Lower lobe of right lung (tissue), 2 donors: Measurements from ENCODE around the gene MCMBP. TPM values are rescaled to one million over a fixed set of nuclear protein-coding genes. Genes with fewer than 3 reads are reported as not detected.
A peak's percentile ranks its signal among the peaks of the same experiment; 100 is the strongest.
"Not testable (repeated sequence)": the region's sequence is repeated elsewhere in the genome, so short reads cannot be mapped to it uniquely, and the experiment has no call there.

Experiments used
- ATAC-seq, 2 donors: fragments of 200-7000 bp; cut with Tn5 transposase; one replicate each; pipeline ENCODE4 v1.9.1; 2020 to 2022; ENCODE audit warnings: mild to moderate bottlenecking in 2 of 2, moderate library complexity in 2 of 2
- DNase-seq: peaks from one replicate; pipeline ENCODE4 v3.0.0-alpha.2; 2020
- H3K27ac ChIP-seq: fragments of 200-600 bp; one replicate; pipeline ENCODE4 v1.8.0; 2022
- H3K27me3 ChIP-seq: fragments of 200-600 bp; one replicate; pipeline ENCODE4 v1.8.0; 2022; ENCODE audit warnings: low read depth
- H3K36me3 ChIP-seq: fragments of 200-600 bp; one replicate; pipeline ENCODE4 v1.8.0; 2022; ENCODE audit warnings: mild to moderate bottlenecking
- H3K4me1 ChIP-seq: fragments of 200-600 bp; one replicate; pipeline ENCODE4 v1.8.0; 2022
- H3K4me3 ChIP-seq: fragments of 200-600 bp; one replicate; pipeline ENCODE4 v1.8.0; 2022; ENCODE audit warnings: mild to moderate bottlenecking
- H3K9me3 ChIP-seq: fragments of 200-600 bp; one replicate; pipeline ENCODE4 v1.8.0; 2022
- CTCF ChIP-seq: fragments of 200-600 bp; IDR thresholded peaks from one replicate; pipeline ENCODE4 v1.8.0; 2022; ENCODE audit warnings: antibody characterized with exemption, mild to moderate bottlenecking
- intact Hi-C: fragments of 100-400 bp; cut with DNase I; formaldehyde crosslinking; loops from one replicate; pipeline ENCODE4 v1.11.0; 2022
- total RNA-seq: library from RNA; stranded (reverse); fragmentation: NEBNext Ultra II Directional; extraction: Animal tissue kit (Norgen Biotek cat#: 25700); gene quantifications from one replicate; pipeline ENCODE4 v1.2.1, GENCODE V29; 2021
- donor health status: DM: no; HTN: yes; CAD: no; lungs with severe emphysema.

Gene MCMBP
- total RNA-seq, 1 donor from 2014 or later: 52.1 TPM

- Histone ChIP-seq H3K9me3 (no peaks in the 10 kb centered on the region), H3K27ac (no peak overlapping the region), H3K27me3 (no peaks in the 10 kb centered on the region), H3K36me3 (peaks cover 33% of the 10 kb centered on the region), H3K4me3 (no peak overlapping the region), H3K4me1 (no peaks in the 10 kb centered on the region)
- no peak for TF ChIP-seq CTCF
- intact Hi-C loops: no loop called here
- DNase-seq: no peak
- no peak for ATAC-seq
Observed at GRCh38 chr10:119801176-119801575, 71.5 kb downstream of the MCMBP start.

GRCh38 chr10:119796039-119796438 lies 76.6 kb downstream of the MCMBP start:
- DNase-seq: no peak

GRCh38 chr10:119795101-119795500 lies 77.5 kb downstream of the MCMBP start:
- H3K4me3 ChIP-seq, H3K4me1 ChIP-seq, DNase-seq, H3K27ac ChIP-seq, intact Hi-C loops, H3K9me3 ChIP-seq, H3K27me3 ChIP-seq, ATAC-seq: not testable (repeated sequence)
- peaks cover 17% of the 10 kb centered on the region for H3K36me3 ChIP-seq

More at GRCh38 chr10:119796039-119796438, 76.6 kb downstream of the MCMBP start:
- ATAC-seq: no peak
- Histone ChIP-seq H3K27me3 (no peaks in the 10 kb centered on the region), H3K4me3 (no peak overlapping the region), H3K27ac (no peak overlapping the region), H3K36me3 (peaks cover 17% of the 10 kb centered on the region), H3K9me3 (no peaks in the 10 kb centered on the region), H3K4me1 (no peaks in the 10 kb centered on the region)
- intact Hi-C loops: no loop called here
- TF ChIP-seq CTCF: no peak

- TF ChIP-seq CTCF: no peak
- Histone ChIP-seq H3K4me1 (peaks cover 12% of the 10 kb centered on the region), H3K9me3 (no peaks in the 10 kb centered on the region), H3K27me3 (no peaks in the 10 kb centered on the region), H3K4me3 (no peak overlapping the region), H3K27ac (no peak overlapping the region), H3K36me3 (no peaks in the 10 kb centered on the region)
- peak; percentile 66 to 77 for ATAC-seq
- intact Hi-C loops: no loop called here
- no peak for DNase-seq
Observed at GRCh38 chr10:119786117-119786769, 86.4 kb downstream of the MCMBP start.

- DNase-seq: no peak
- H3K4me3 ChIP-seq: no peak overlapping the region
- TF ChIP-seq CTCF: no peak
Observed at GRCh38 chr10:119784340-119785067, 88.1 kb downstream of the MCMBP start.

GRCh38 chr10:119783665-119784027 lies 89.0 kb downstream of the MCMBP start:
- Histone ChIP-seq H3K27me3 (no peaks in the 10 kb centered on the region), H3K27ac (no peak overlapping the region), H3K4me3 (no peak overlapping the region), H3K4me1 (peaks cover 12% of the 10 kb centered on the region), H3K9me3 (no peaks in the 10 kb centered on the region), H3K36me3 (no peaks in the 10 kb centered on the region)
- DNase-seq (no peak), ATAC-seq (no peak)
- no peak for TF ChIP-seq CTCF
- intact Hi-C loops: no loop called here

More at GRCh38 chr10:119784340-119785067, 88.1 kb downstream of the MCMBP start:
- intact Hi-C loops: no loop called here
- Histone ChIP-seq H3K9me3 (no peaks in the 10 kb centered on the region), H3K36me3 (no peaks in the 10 kb centered on the region), H3K27ac (no peak overlapping the region), H3K4me1 (peaks cover 12% of the 10 kb centered on the region), H3K27me3 (no peaks in the 10 kb centered on the region)
- ATAC-seq: peak in 1 of 2 donors; percentile 24
